ENCODE results near the gene TMPRSS12.

GRCh38 chr12:50862316-50862715, 19.6 kb downstream of the TMPRSS12 start:
- TF ChIP-seq EZH2 (IDR thresholded peaks at IDR 0.05; ENCODE audit: insufficient read depth, poor library complexity, severe bottlenecking) (no peak), EZH2phosphoT487 (IDR thresholded peaks at IDR 0.05; ENCODE audit: insufficient read depth, low read depth) (no peak)

Measured in GM23248 (cell line).